Gastrocnemius medialis (tissue), 4 donors: ENCODE data around the gene CCDC178.

ENCODE experiments used
- POLR2A ChIP-seq, 2 donors: fragments of 450-650 bp; IDR thresholded peaks; one replicate each; pipeline ENCODE4 v1.6.1; 2017; ENCODE audit warnings: antibody characterized with exemption in 2 of 2, mild to moderate bottlenecking in 2 of 2, moderate library complexity in 2 of 2
- TF ChIP-seq, protein P1 (sequence below), 5 experiments: fragments of 450-650 bp in 3 of 5; fragments of 200-600 bp in 2 of 5; sonication (generic) in 2 of 5; IDR thresholded peaks in 4 of 5; conservative IDR thresholded peaks in 1 of 5; 1 replicate in 4 of 5; 2 replicates in 1 of 5; pipeline ENCODE4 v1.5.1; 2016 to 2019; ENCODE audit warnings: antibody characterized with exemption in 5 of 5, mild to moderate bottlenecking in 3 of 5, moderate library complexity in 3 of 5

DNA sequence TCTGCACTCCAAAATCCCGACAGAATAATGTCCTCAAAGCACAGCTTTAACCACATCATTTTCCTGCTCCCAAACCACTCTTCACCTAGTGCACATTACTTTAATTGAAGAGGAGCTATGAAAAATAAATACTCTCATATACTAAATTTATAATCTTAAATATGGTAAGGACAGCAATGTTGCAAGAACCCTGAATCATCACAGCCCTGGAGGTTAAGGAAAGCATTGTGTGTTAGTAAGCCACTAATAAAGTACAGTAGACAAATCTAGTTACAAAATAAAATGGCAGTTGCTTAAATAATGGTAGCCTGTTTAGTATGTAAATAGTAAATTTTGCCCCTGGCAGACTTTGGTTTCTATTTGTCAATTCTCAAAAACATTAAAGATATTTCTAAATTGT, 27.0 kb upstream of the CCDC178 start:
- TF ChIP-seq, protein P1, sequence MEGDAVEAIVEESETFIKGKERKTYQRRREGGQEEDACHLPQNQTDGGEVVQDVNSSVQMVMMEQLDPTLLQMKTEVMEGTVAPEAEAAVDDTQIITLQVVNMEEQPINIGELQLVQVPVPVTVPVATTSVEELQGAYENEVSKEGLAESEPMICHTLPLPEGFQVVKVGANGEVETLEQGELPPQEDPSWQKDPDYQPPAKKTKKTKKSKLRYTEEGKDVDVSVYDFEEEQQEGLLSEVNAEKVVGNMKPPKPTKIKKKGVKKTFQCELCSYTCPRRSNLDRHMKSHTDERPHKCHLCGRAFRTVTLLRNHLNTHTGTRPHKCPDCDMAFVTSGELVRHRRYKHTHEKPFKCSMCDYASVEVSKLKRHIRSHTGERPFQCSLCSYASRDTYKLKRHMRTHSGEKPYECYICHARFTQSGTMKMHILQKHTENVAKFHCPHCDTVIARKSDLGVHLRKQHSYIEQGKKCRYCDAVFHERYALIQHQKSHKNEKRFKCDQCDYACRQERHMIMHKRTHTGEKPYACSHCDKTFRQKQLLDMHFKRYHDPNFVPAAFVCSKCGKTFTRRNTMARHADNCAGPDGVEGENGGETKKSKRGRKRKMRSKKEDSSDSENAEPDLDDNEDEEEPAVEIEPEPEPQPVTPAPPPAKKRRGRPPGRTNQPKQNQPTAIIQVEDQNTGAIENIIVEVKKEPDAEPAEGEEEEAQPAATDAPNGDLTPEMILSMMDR (IDR thresholded peaks at IDR 0.05 in 4 of 5, conservative IDR thresholded peaks at IDR 0.05 in 1 of 5), result no peak
- TF ChIP-seq POLR2A (IDR thresholded peaks at IDR 0.05), result no peak
